SK-N-SH (cell line): Measurements from ENCODE around the gene CNP. TPM values are rescaled to one million over a fixed set of nuclear protein-coding genes. Genes with fewer than 3 reads are reported as not detected.
A peak's percentile ranks its signal among the peaks of the same experiment; 100 is the strongest.

ENCODE experiments used
- CTCF ChIA-PET: fragments of 300-600, 350-600 bp; formaldehyde crosslinking; extraction: SDS; loops from one replicate; lab custom pipeline; 2021; lab: Yijun Ruan, JAX
- POLR2A ChIA-PET: fragments of 350-600 bp; sonication (Branson Sonifier 250); formaldehyde crosslinking; extraction: SDS; loops from one replicate; lab custom pipeline; 2020; ENCODE audit warnings: antibody characterized with exemption, inconsistent platforms; lab: Yijun Ruan, JAX
- DNase-seq: peaks from one replicate; pipeline ENCODE4 v3.0.0; 2012
- H2AFZ ChIP-seq: fragments of 200-600 bp; sonication (generic); 2 replicates; pipeline ENCODE4 v1.8.1; 2016; ENCODE audit warnings: antibody characterized with exemption, mild to moderate bottlenecking, low read depth
- H3F3A ChIP-seq: fragments of 200-600 bp; sonication (generic); replicated peaks from 2 replicates; pipeline ENCODE3; 2016; ENCODE audit warnings: antibody characterized with exemption, mild to moderate bottlenecking; ENCODE audit not compliant: insufficient read depth
- H3K27ac ChIP-seq, 2 experiments: fragments of 200-500 bp in 1 of 2; fragments of 200-600 bp in 1 of 2; sonication (Bioruptor generic) in 1 of 2; sonication (generic), shearing (Covaris generic) in 1 of 2; 2 replicates each; pipeline versions ENCODE4 v1.5.1 to v1.6.1; 2014 to 2016; ENCODE audit warnings: low read depth in 2 of 2, inconsistent platforms in 1 of 2, low read length in 1 of 2, mild to moderate bottlenecking in 1 of 2, mixed read lengths in 1 of 2
- H3K27me3 ChIP-seq: fragments of 200-600 bp; sonication (generic), shearing (Covaris generic); 2 replicates; pipeline ENCODE4 v1.6.1; 2016; ENCODE audit warnings: mixed run types; ENCODE audit not compliant: insufficient read depth
- H3K36me3 ChIP-seq, 2 experiments: fragments of 200-500 bp in 1 of 2; fragments of 200-600 bp in 1 of 2; sonication (Bioruptor generic) in 1 of 2; sonication (generic) in 1 of 2; replicated peaks in 1 of 2; 2 replicates each; pipeline versions ENCODE3 to v1.5.1; 2014 to 2016; ENCODE audit warnings: low read length in 1 of 2, mild to moderate bottlenecking in 1 of 2; ENCODE audit not compliant: insufficient read depth in 2 of 2, control insufficient read depth in 1 of 2
- H3K4me1 ChIP-seq, 2 experiments: fragments of 200-500 bp in 1 of 2; fragments of 200-600 bp in 1 of 2; sonication (Bioruptor generic) in 1 of 2; sonication (generic), shearing (Covaris generic) in 1 of 2; 2 replicates each; pipeline versions ENCODE4 v1.5.1 to v1.6.1; 2014 to 2016; ENCODE audit warnings: low read depth in 1 of 2, low read length in 1 of 2, mixed run types in 1 of 2; ENCODE audit not compliant: insufficient read depth in 2 of 2, control insufficient read depth in 1 of 2
- H3K4me2 ChIP-seq: fragments of 200-600 bp; sonication (generic), shearing (Covaris generic); 2 replicates; pipeline ENCODE4 v1.6.1; 2017; ENCODE audit warnings: mixed run types
- H3K4me3 ChIP-seq, 2 experiments: fragments of 200-500 bp in 1 of 2; fragments of 200-600 bp in 1 of 2; sonication (Bioruptor generic) in 1 of 2; sonication (generic), shearing (Covaris generic) in 1 of 2; 2 replicates each; pipeline versions ENCODE4 v1.5.1 to v1.8.1; 2014 to 2016; ENCODE audit warnings: low read depth in 2 of 2, inconsistent platforms in 1 of 2, low read length in 1 of 2, mild to moderate bottlenecking in 1 of 2, mixed read lengths in 1 of 2, moderate library complexity in 1 of 2
- H3K79me2 ChIP-seq: fragments of 200-600 bp; sonication (generic); 2 replicates; pipeline ENCODE4 v1.8.1; 2017; ENCODE audit warnings: mild to moderate bottlenecking; ENCODE audit not compliant: insufficient read depth
- H3K9ac ChIP-seq: fragments of 200-600 bp; sonication (generic); 2 replicates; pipeline ENCODE4 v1.6.1; 2017; ENCODE audit warnings: mixed run types
- H3K9me2 ChIP-seq: fragments of 200-600 bp; sonication (generic); 2 replicates; pipeline ENCODE4 v1.6.1; 2017; ENCODE audit warnings: mixed run types
- H3K9me3 ChIP-seq: fragments of 200-600 bp; sonication (generic); 2 replicates; pipeline ENCODE4 v1.6.1; 2017; ENCODE audit warnings: mixed run types, mild to moderate bottlenecking, moderate library complexity
- H4K20me1 ChIP-seq: fragments of 200-600 bp; sonication (generic); 2 replicates; pipeline ENCODE4 v1.6.1; 2017; ENCODE audit warnings: mild to moderate bottlenecking, mixed run types; ENCODE audit not compliant: insufficient read depth
- EP300 ChIP-seq, 2 experiments: IDR thresholded peaks; 2 replicates each; pipeline versions ENCODE4 v1.4.0 to v1.6.1; 2012; ENCODE audit warnings: borderline replicate concordance in 1 of 2, low read depth in 1 of 2, low read length in 1 of 2
- EZH2phosphoT487 ChIP-seq: fragments of 200-600 bp; sonication (generic); IDR thresholded peaks from 2 replicates; pipeline ENCODE4 v1.6.1; 2017; ENCODE audit warnings: low read depth, mixed run types, mild to moderate bottlenecking, antibody characterized with exemption, moderate library complexity, borderline replicate concordance
- FOXJ3 ChIP-seq: sonication (generic); formaldehyde crosslinking; IDR thresholded peaks from 2 replicates; pipeline ENCODE4 v1.5.1; 2020; ENCODE audit warnings: mild to moderate bottlenecking, missing genetic modification reagents
- FOXM1 ChIP-seq: IDR thresholded peaks from 2 replicates; pipeline ENCODE4 v1.4.0; 2012; ENCODE audit warnings: low read depth, mild to moderate bottlenecking
- GABPA ChIP-seq: IDR thresholded peaks from 2 replicates; pipeline ENCODE4 v1.4.0; 2012; ENCODE audit warnings: low read depth, mild to moderate bottlenecking
- GATA2 ChIP-seq: sonication (generic); formaldehyde crosslinking; IDR thresholded peaks from 2 replicates; pipeline ENCODE4 v1.5.0; 2020; ENCODE audit warnings: mild to moderate bottlenecking, missing genetic modification reagents
- MXI1 ChIP-seq: IDR thresholded peaks from 2 replicates; pipeline ENCODE4 v1.6.1; 2012; ENCODE audit warnings: mild to moderate bottlenecking, low read depth, low read length, improper control_type of control experiment
- RFX5 ChIP-seq: IDR thresholded peaks from 2 replicates; pipeline ENCODE4 v1.6.1; 2012; ENCODE audit warnings: mild to moderate bottlenecking, improper control_type of control experiment, low read length
- SIN3A ChIP-seq: IDR thresholded peaks from 2 replicates; pipeline ENCODE4 v1.6.1; 2012; ENCODE audit warnings: low read depth, mild to moderate bottlenecking, low read length, moderate library complexity, borderline replicate concordance
- SMC3 ChIP-seq: IDR thresholded peaks from 2 replicates; pipeline ENCODE4 v1.6.1; 2012; ENCODE audit warnings: low read depth, low read length, improper control_type of control experiment
- TCF12 ChIP-seq: IDR thresholded peaks from 2 replicates; pipeline ENCODE4 v1.4.0; 2012
- TEAD4 ChIP-seq: IDR thresholded peaks from 2 replicates; pipeline ENCODE4 v1.4.0; 2012; ENCODE audit warnings: mild to moderate bottlenecking, borderline replicate concordance; ENCODE audit not compliant: insufficient read depth
- YY1 ChIP-seq: IDR thresholded peaks from 2 replicates; pipeline ENCODE4 v1.4.0; 2012; ENCODE audit warnings: low read depth, mild to moderate bottlenecking
- WGBS: methylation state at CpG from one replicate; pipeline ENCODE4 v1.1.6; 2017; ENCODE audit warnings: low lambda C conversion rate; 5-methylcytosine and 5-hydroxymethylcytosine counted together
- polyA plus RNA-seq, 3 experiments: library from polyadenylated mRNA; depleted of rRNA; stranded (reverse); fragments of >200 nt; gene quantifications; 2 replicates each; pipeline ENCODE4 v1.2.3, GENCODE V29; 2012
- TF ChIP-seq, protein P1 (sequence below): fragments of 150-350 bp; IDR thresholded peaks from 2 replicates; pipeline ENCODE4 v1.6.1; 2016; ENCODE audit warnings: mild to moderate bottlenecking, low read depth, low read length
- TF ChIP-seq, protein P2 (sequence below): IDR thresholded peaks from 2 replicates; pipeline ENCODE4 v1.4.0; 2012; ENCODE audit warnings: low read depth, borderline replicate concordance

Gene CNP
- polyA plus RNA-seq, 1 of the 3 experiments (the other 2 are of a cell fraction) = 54.8 TPM

DNA sequence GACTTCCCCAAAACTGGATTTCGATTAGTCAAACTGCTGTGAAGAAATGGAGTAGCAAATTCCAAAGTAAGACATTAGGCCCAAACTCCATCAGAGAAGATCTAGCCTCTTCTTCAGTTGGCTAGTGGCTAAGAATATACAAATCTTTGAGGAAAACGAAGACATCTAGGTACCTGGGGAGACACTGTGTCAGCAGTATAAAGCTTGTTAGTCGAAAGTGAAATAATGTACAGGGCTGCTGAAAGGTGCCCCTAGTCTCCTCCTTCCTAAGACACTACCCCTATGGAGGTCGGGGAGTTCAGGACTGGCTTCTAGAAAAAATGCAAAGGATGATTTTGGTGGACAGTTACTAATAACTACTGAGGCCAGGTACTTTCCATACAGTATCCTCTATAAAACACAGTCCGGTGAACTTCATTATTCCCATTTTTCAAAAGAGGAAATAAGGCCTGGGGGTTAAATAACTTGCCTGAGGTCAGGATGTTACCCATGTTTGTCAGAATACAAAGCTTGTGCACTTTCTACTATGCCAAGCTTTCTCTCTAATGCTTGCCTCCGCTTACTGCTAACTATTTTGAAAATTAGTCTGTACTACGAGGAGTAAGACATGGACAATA lies 35.7 kb downstream of the CNP start:
- peaks cover 54% of the 10 kb centered on the region for H4K20me1 ChIP-seq
- H3F3A ChIP-seq = no peaks in the 10 kb centered on the region
- ChIA-PET CTCF (interaction anchor here (0.8 to 1.4 kb wide), 4 partner anchors 11 to 43 kb away, joined by 3 to 4 read pairs (median 4); no protein-coding TSS in a partner anchor), POLR2A (no interaction called here)
- peak overlapping the region in 1 of 2 experiments; percentile 9; a peak in 2 of 4 replicates for H3K27ac ChIP-seq
- 80% methylated on average over 7 of the region's 7 CpGs for WGBS
- H3K27me3 ChIP-seq = no peaks in the 10 kb centered on the region
- no peaks in the 10 kb centered on the region for H3K9me2 ChIP-seq
- H3K4me1 ChIP-seq = peaks cover 6 to 8% of the 10 kb centered on the region in 2 experiments; a peak in 2 of 4 replicates
- no peaks in the 10 kb centered on the region for H3K9me3 ChIP-seq
- no peak overlapping the region for H3K4me3 ChIP-seq
- no peak for DNase-seq
- H3K36me3 ChIP-seq = peaks cover 32 to 39% of the 10 kb centered on the region in 2 experiments
- no peak overlapping the region for H3K4me2 ChIP-seq
- no peak overlapping the region for H2AFZ ChIP-seq
- TF ChIP-seq FOXM1 = no peak
- no peak for TF ChIP-seq MXI1
- no peak for TF ChIP-seq FOXJ3
- no peak for TF ChIP-seq SMC3
- no peak for TF ChIP-seq EZH2phosphoT487
- TF ChIP-seq EP300 (IDR thresholded peaks at IDR 0.05; ENCODE audit: borderline replicate concordance in 1 of 2, low read depth in 1 of 2, low read length in 1 of 2) = no peak
- TF ChIP-seq RFX5 = no peak
- TF ChIP-seq, protein P1, sequence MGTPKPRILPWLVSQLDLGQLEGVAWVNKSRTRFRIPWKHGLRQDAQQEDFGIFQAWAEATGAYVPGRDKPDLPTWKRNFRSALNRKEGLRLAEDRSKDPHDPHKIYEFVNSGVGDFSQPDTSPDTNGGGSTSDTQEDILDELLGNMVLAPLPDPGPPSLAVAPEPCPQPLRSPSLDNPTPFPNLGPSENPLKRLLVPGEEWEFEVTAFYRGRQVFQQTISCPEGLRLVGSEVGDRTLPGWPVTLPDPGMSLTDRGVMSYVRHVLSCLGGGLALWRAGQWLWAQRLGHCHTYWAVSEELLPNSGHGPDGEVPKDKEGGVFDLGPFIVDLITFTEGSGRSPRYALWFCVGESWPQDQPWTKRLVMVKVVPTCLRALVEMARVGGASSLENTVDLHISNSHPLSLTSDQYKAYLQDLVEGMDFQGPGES = no peak
- no peak for TF ChIP-seq GABPA
- TF ChIP-seq YY1 = no peak
- TF ChIP-seq, protein P2, sequence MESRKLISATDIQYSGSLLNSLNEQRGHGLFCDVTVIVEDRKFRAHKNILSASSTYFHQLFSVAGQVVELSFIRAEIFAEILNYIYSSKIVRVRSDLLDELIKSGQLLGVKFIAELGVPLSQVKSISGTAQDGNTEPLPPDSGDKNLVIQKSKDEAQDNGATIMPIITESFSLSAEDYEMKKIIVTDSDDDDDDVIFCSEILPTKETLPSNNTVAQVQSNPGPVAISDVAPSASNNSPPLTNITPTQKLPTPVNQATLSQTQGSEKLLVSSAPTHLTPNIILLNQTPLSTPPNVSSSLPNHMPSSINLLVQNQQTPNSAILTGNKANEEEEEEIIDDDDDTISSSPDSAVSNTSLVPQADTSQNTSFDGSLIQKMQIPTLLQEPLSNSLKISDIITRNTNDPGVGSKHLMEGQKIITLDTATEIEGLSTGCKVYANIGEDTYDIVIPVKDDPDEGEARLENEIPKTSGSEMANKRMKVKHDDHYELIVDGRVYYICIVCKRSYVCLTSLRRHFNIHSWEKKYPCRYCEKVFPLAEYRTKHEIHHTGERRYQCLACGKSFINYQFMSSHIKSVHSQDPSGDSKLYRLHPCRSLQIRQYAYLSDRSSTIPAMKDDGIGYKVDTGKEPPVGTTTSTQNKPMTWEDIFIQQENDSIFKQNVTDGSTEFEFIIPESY = no peak
- no peak for TF ChIP-seq TCF12
- TF ChIP-seq GATA2 = no peak
- no peak for TF ChIP-seq SIN3A
- no peak for TF ChIP-seq TEAD4
- no peak overlapping the region; the same call in 1 of the 2 replicates for H3K9ac ChIP-seq
- peaks cover 73% of the 10 kb centered on the region for H3K79me2 ChIP-seq
